Neural progenitor cell (in vitro differentiated cells): ENCODE measurements around the gene RITA1.

Experiments used
- EZH2 ChIP-seq: fragments of 200-600 bp; sonication (generic); IDR thresholded peaks from 2 replicates; pipeline ENCODE4 v1.6.1; 2017; ENCODE audit warnings: antibody characterized with exemption, mild to moderate bottlenecking, moderate library complexity
- EZH2phosphoT487 ChIP-seq: fragments of 200-600 bp; sonication (generic); IDR thresholded peaks from 2 replicates; pipeline ENCODE4 v1.6.1; 2017; ENCODE audit warnings: antibody characterized with exemption
- TF ChIP-seq, protein P1 (sequence below): fragments of 200-600 bp; sonication (generic); IDR thresholded peaks from 2 replicates; pipeline ENCODE4 v1.5.1; 2017; ENCODE audit warnings: antibody characterized with exemption, mild to moderate bottlenecking

DNA sequence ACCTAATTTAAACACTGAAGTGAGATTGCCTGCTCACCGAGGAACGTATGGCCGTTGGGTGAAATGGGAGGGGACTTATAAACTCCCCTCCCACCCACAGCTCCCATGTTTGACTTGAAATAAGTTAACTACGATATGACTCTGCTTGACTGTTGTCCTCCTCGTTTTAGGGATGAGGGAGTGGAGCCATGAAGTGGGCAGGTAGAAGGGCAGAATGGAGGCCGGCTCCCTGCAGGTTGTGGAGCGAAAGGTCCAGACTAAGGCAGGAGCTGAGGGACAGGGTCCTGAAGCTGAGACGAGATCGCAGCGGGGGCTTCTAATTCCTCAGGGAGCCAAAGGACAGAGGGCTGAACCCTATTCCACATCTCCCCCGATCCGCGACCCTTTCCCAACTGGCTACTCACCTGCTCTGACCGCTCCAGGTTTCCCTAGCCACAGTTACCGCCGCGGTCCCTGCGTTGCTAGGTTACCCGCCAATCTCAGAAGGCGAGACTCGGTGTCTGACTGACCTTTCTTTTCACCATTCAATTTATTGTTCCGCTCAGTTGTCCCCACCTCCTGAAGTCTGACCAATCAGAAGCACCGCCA, 35.2 kb downstream of the RITA1 start:
- TF ChIP-seq, protein P1, sequence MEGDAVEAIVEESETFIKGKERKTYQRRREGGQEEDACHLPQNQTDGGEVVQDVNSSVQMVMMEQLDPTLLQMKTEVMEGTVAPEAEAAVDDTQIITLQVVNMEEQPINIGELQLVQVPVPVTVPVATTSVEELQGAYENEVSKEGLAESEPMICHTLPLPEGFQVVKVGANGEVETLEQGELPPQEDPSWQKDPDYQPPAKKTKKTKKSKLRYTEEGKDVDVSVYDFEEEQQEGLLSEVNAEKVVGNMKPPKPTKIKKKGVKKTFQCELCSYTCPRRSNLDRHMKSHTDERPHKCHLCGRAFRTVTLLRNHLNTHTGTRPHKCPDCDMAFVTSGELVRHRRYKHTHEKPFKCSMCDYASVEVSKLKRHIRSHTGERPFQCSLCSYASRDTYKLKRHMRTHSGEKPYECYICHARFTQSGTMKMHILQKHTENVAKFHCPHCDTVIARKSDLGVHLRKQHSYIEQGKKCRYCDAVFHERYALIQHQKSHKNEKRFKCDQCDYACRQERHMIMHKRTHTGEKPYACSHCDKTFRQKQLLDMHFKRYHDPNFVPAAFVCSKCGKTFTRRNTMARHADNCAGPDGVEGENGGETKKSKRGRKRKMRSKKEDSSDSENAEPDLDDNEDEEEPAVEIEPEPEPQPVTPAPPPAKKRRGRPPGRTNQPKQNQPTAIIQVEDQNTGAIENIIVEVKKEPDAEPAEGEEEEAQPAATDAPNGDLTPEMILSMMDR: no peak
- TF ChIP-seq EZH2: no peak
- TF ChIP-seq EZH2phosphoT487: no peak
